IMR-90 (cell line): ENCODE measurements around the gene CENPX. TPM values are rescaled to one million over a fixed set of nuclear protein-coding genes. Genes with fewer than 3 reads are reported as not detected.
A peak's percentile ranks its signal among the peaks of the same experiment; 100 is the strongest.

ENCODE experiments used
- ATAC-seq: fragments of 200-7000 bp; cut with Tn5 transposase; 2 replicates; pipeline ENCODE4 v1.9.1; 2020; ENCODE audit warnings: low read depth, mild to moderate bottlenecking, moderate library complexity
- BruUV-seq: library from RNA; stranded (reverse); fragments of 400-500 nt; replicated peaks from 2 replicates; lab custom pipeline; 2021; lab: Mats Ljungman, UMichigan
- CTCF ChIA-PET: fragments of 300-600 bp; formaldehyde crosslinking; extraction: SDS; loops from one replicate; lab custom pipeline; 2021; ENCODE audit warnings: antibody characterized with exemption; lab: Yijun Ruan, JAX
- POLR2A ChIA-PET: fragments of 300-600 bp; sonication (Branson Sonifier 250); formaldehyde crosslinking; loops from one replicate; lab custom pipeline; 2022; ENCODE audit warnings: antibody characterized with exemption; ENCODE audit not compliant: unreplicated experiment; lab: Charles Lee
- DNase-seq: peaks from one replicate; pipeline ENCODE4 v3.0.0; 2013
- H2AFZ ChIP-seq: replicated peaks from 2 replicates; pipeline ENCODE3; 2013; ENCODE audit warnings: low read length, mild to moderate bottlenecking; ENCODE audit not compliant: poor library complexity
- H2AK5ac ChIP-seq: 2 replicates; pipeline ENCODE4 v1.6.1; 2013; ENCODE audit warnings: low read depth, low read length, inconsistent platforms
- H2AK9ac ChIP-seq: replicated peaks from 2 replicates; pipeline ENCODE3; 2013; ENCODE audit warnings: mild to moderate bottlenecking, low read depth, low read length, moderate library complexity; ENCODE audit not compliant: poor library complexity
- H2BK120ac ChIP-seq: 2 replicates; pipeline ENCODE4 v1.6.1; 2013; ENCODE audit warnings: low read depth, low read length, inconsistent platforms
- H2BK15ac ChIP-seq: 3 replicates; pipeline ENCODE4 v1.6.1; 2013; ENCODE audit warnings: low read depth, low read length, inconsistent platforms
- H2BK20ac ChIP-seq: 2 replicates; pipeline ENCODE4 v1.6.1; 2013; ENCODE audit warnings: low read depth, mild to moderate bottlenecking, inconsistent platforms, low read length, moderate library complexity
- H2BK5ac ChIP-seq: 2 replicates; pipeline ENCODE4 v1.6.1; 2013; ENCODE audit warnings: mild to moderate bottlenecking, low read depth, low read length, inconsistent platforms; ENCODE audit not compliant: poor library complexity, severe bottlenecking
- H3K14ac ChIP-seq: replicated peaks from 2 replicates; pipeline ENCODE4 v1.6.1; 2013; ENCODE audit warnings: low read depth, low read length, inconsistent platforms
- H3K18ac ChIP-seq: 2 replicates; pipeline ENCODE4 v1.6.1; 2013; ENCODE audit warnings: low read depth, low read length, control low read depth
- H3K23ac ChIP-seq: 2 replicates; pipeline ENCODE4 v1.6.1; 2013; ENCODE audit warnings: low read depth, low read length, inconsistent platforms
- H3K27ac ChIP-seq: 2 replicates; pipeline ENCODE4 v1.5.1; 2013; ENCODE audit warnings: mild to moderate bottlenecking, control low read depth, low read length; ENCODE audit not compliant: insufficient read depth
- H3K27me3 ChIP-seq: 2 replicates; pipeline ENCODE4 v1.6.1; 2013; ENCODE audit warnings: low read length; ENCODE audit not compliant: control insufficient read depth, insufficient read depth
- H3K36me3 ChIP-seq: 2 replicates; pipeline ENCODE4 v1.6.1; 2013; ENCODE audit warnings: low read length, mixed read lengths; ENCODE audit not compliant: control insufficient read depth, insufficient read depth
- H3K4ac ChIP-seq: 2 replicates; pipeline ENCODE4 v1.6.1; 2013; ENCODE audit warnings: low read depth, low read length, inconsistent platforms
- H3K4me1 ChIP-seq: 2 replicates; pipeline ENCODE4 v1.6.1; 2013; ENCODE audit warnings: low read length, mixed read lengths; ENCODE audit not compliant: control insufficient read depth, insufficient read depth
- H3K4me2 ChIP-seq: 2 replicates; pipeline ENCODE4 v1.6.1; 2013; ENCODE audit warnings: low read depth, mild to moderate bottlenecking, control low read depth, low read length, moderate library complexity
- H3K4me3 ChIP-seq: 2 replicates; pipeline ENCODE4 v1.5.1; 2013; ENCODE audit warnings: low read depth, mild to moderate bottlenecking, control low read depth, low read length, moderate library complexity; ENCODE audit not compliant: insufficient read depth
- H3K56ac ChIP-seq: 2 replicates; pipeline ENCODE4 v1.6.1; 2013; ENCODE audit warnings: low read length, inconsistent platforms; ENCODE audit not compliant: insufficient read depth; ENCODE audit errors: extremely low read depth
- H3K79me1 ChIP-seq, 2 experiments: 2 replicates each; pipeline ENCODE4 v1.6.1; 2013; ENCODE audit warnings: low read length in 2 of 2, inconsistent platforms in 1 of 2, low read depth in 1 of 2
- H3K9ac ChIP-seq: 2 replicates; pipeline ENCODE4 v1.6.1; 2013; ENCODE audit warnings: low read depth, low read length, control low read depth
- H3K9me1 ChIP-seq: 2 replicates; pipeline ENCODE4 v1.6.1; 2013; ENCODE audit warnings: low read length, inconsistent platforms; ENCODE audit not compliant: insufficient read depth
- H3K9me3 ChIP-seq: 2 replicates; pipeline ENCODE4 v1.6.1; 2013; ENCODE audit warnings: low read length; ENCODE audit not compliant: control insufficient read depth, insufficient read depth
- H4K20me1 ChIP-seq: 2 replicates; pipeline ENCODE4 v1.6.1; 2013; ENCODE audit warnings: low read length, inconsistent platforms; ENCODE audit not compliant: insufficient read depth
- H4K5ac ChIP-seq: 2 replicates; pipeline ENCODE4 v1.6.1; 2013; ENCODE audit warnings: mild to moderate bottlenecking, low read depth, low read length, control low read depth
- H4K8ac ChIP-seq, 2 experiments: 2 replicates each; pipeline ENCODE4 v1.6.1; 2013; ENCODE audit warnings: low read depth in 2 of 2, low read length in 2 of 2, control low read depth in 1 of 2, inconsistent platforms in 1 of 2
- H4K91ac ChIP-seq: 2 replicates; pipeline ENCODE4 v1.6.1; 2013; ENCODE audit warnings: low read depth, low read length, inconsistent platforms; ENCODE audit not compliant: insufficient read depth
- BHLHE40 ChIP-seq: fragments of 150-350 bp; IDR thresholded peaks from 2 replicates; pipeline ENCODE4 v1.6.1; 2016; ENCODE audit warnings: mild to moderate bottlenecking, low read depth, low read length
- ELK1 ChIP-seq: fragments of 150-350 bp; IDR thresholded peaks from 2 replicates; pipeline ENCODE4 v1.6.1; 2016; ENCODE audit warnings: low read depth, mild to moderate bottlenecking, low read length, moderate library complexity, borderline replicate concordance
- FOS ChIP-seq: fragments of 150-350 bp; IDR thresholded peaks from 2 replicates; pipeline ENCODE4 v1.6.1; 2016; ENCODE audit warnings: low read depth, low read length
- MAZ ChIP-seq: IDR thresholded peaks from 2 replicates; pipeline ENCODE4 v1.6.1; 2012; ENCODE audit warnings: low read depth, mild to moderate bottlenecking, low read length, improper control_type of control experiment, moderate library complexity, borderline replicate concordance
- MXI1 ChIP-seq: IDR thresholded peaks from 2 replicates; pipeline ENCODE4 v1.6.1; 2012; ENCODE audit warnings: low read depth, mild to moderate bottlenecking, low read length, moderate library complexity, borderline replicate concordance
- POLR2A ChIP-seq: IDR thresholded peaks from 2 replicates; pipeline ENCODE4 v1.6.1; 2012; ENCODE audit warnings: mild to moderate bottlenecking, low read depth, low read length
- RCOR1 ChIP-seq: IDR thresholded peaks from 2 replicates; pipeline ENCODE4 v1.6.1; 2012; ENCODE audit warnings: mild to moderate bottlenecking, low read length, improper control_type of control experiment; ENCODE audit not compliant: insufficient replicate concordance
- RFX5 ChIP-seq: IDR thresholded peaks from 2 replicates; pipeline ENCODE4 v1.8.0; 2012; ENCODE audit warnings: low read depth, mild to moderate bottlenecking, low read length, moderate library complexity
- SMC3 ChIP-seq: fragments of 150-350 bp; IDR thresholded peaks from 2 replicates; pipeline ENCODE4 v1.6.1; 2016; ENCODE audit warnings: low read depth, mild to moderate bottlenecking, antibody characterized with exemption, low read length, moderate library complexity
- WGBS, 2 experiments: methylation state at CpG; one replicate each; pipeline versions ENCODE4 v1.1.5 to v1.1.7; 2013; ENCODE audit warnings: missing lambda C conversion rate in 2 of 2; ENCODE audit not compliant: insufficient read length in 1 of 2; ENCODE audit errors: extremely low coverage in 2 of 2; 5-methylcytosine and 5-hydroxymethylcytosine counted together
- dilution Hi-C: fragments of 300-500 bp; cut with HindIII; formaldehyde crosslinking; loops from one replicate; pipeline ENCODE4 v1.14.3; 2018; ENCODE audit warnings: low sequenced_read_pairs; ENCODE audit not compliant: unreplicated experiment
- in situ Hi-C: fragments of 300-500 bp; cut with MboI; formaldehyde crosslinking; loops from 3 replicates; pipeline ENCODE4 v1.14.3; 2019; ENCODE audit warnings: low sequenced_read_pairs, inconsistent platforms, mixed read lengths
- intact Hi-C: fragments of 100-400 bp; cut with micrococcal nuclease; formaldehyde crosslinking; loops from 2 replicates; pipeline ENCODE4 v1.10.0; 2022
- polyA plus RNA-seq, 3 experiments: library from polyadenylated mRNA; depleted of rRNA; stranded (reverse); fragments of >200 nt; gene quantifications; 2 replicates each; pipeline ENCODE4 v1.2.3, GENCODE V29; 2012; ENCODE audit warnings: low replicate concordance in 1 of 3
- total RNA-seq: library from RNA; depleted of rRNA; stranded (reverse); fragments of >200 nt; gene quantifications from 2 replicates; pipeline ENCODE4 v1.2.3, GENCODE V29; 2012

Gene CENPX
- total and polyA plus RNA-seq, 2 of the 4 experiments (the other 2 are of a cell fraction): 44.8 to 86.8 TPM

GRCh38 chr17:82005701-82006348, 16.9 kb downstream of the CENPX start:
- WGBS, 2 experiments: 85% methylated on average over 15 of the region's 30 CpGs; no CpG with 5 or more reads in 1 of the 2 experiments
- Histone ChIP-seq H4K5ac (no peak overlapping the region), H3K4me3 (no peak overlapping the region), H3K56ac (no peak overlapping the region), H3K9ac (no peak overlapping the region), H3K79me1 (peaks cover 11 to 33% of the 10 kb centered on the region in 2 experiments; a peak in 3 of 4 replicates), H3K23ac (no peak overlapping the region), H3K14ac (peak overlapping the region; percentile 55; the same call in 1 of the 2 replicates), H3K27me3 (no peaks in the 10 kb centered on the region), H2AK5ac (peak overlapping the region; percentile 90), H2AK9ac (peak overlapping the region; percentile 84), H3K4ac (peak overlapping the region; percentile 69), H2BK5ac (no peak overlapping the region), H3K9me3 (no peaks in the 10 kb centered on the region), H3K4me2 (no peak overlapping the region), H3K9me1 (peaks cover 18% of the 10 kb centered on the region), H3K18ac (no peak overlapping the region), H2BK15ac (no peak overlapping the region), H2AFZ (peak overlapping the region; percentile 1), H3K36me3 (no peaks in the 10 kb centered on the region), H4K8ac (no peak overlapping the region), H2BK20ac (no peak overlapping the region), H3K4me1 (peaks cover 27% of the 10 kb centered on the region), H4K91ac (peak overlapping the region; percentile 46), H3K27ac (no peak overlapping the region), H4K20me1 (peaks cover 3% of the 10 kb centered on the region; the same call in 1 of the 2 replicates), H2BK120ac (peak overlapping the region; percentile 25)
- dilution Hi-C loops: no loop called here
- no peak for TF ChIP-seq RCOR1
- no peak for TF ChIP-seq RFX5
- no peak for TF ChIP-seq FOS
- TF ChIP-seq MXI1: no peak
- TF ChIP-seq MAZ: no peak
- TF ChIP-seq BHLHE40: no peak
- TF ChIP-seq ELK1: no peak
- no peak for TF ChIP-seq POLR2A
- no peak for TF ChIP-seq SMC3
- intact Hi-C loops: no loop called here
- in situ Hi-C loops: no loop called here
- BruUV-seq: no TSS peak
- DNase-seq (no peak), ATAC-seq (no peak)
- POLR2A ChIA-PET: no interaction called here
- CTCF ChIA-PET: no interaction called here
